Body of pancreas (tissue), 4 donors: ENCODE data around the gene SLC6A19.

Experiments
- CTCF ChIP-seq, 7 experiments: fragments of 450-650 bp in 4 of 7; fragments of 200-600 bp in 3 of 7; sonication (generic) in 3 of 7; IDR thresholded peaks; one replicate each; pipeline ENCODE4 v1.5.1; 2016 to 2019; ENCODE audit warnings: antibody characterized with exemption in 7 of 7
- POLR2A ChIP-seq, 3 donors: fragments of 450-650 bp; IDR thresholded peaks; one replicate each; pipeline ENCODE4 v1.6.1; 2016; ENCODE audit warnings: antibody characterized with exemption in 3 of 3, mild to moderate bottlenecking in 2 of 3

GRCh38 chr5:1223278-1223670 lies 21.9 kb downstream of the SLC6A19 start:
- TF ChIP-seq CTCF (IDR thresholded peaks at IDR 0.05) (no peak), POLR2A (IDR thresholded peaks at IDR 0.05) (no peak)
